ENCODE data around the gene SYCE3. TPM values are rescaled to one million over a fixed set of nuclear protein-coding genes. Genes with fewer than 3 reads are reported as not detected.

SYCE3 gene, protein sequence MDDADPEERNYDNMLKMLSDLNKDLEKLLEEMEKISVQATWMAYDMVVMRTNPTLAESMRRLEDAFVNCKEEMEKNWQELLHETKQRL
- total RNA-seq = not detected

DNA sequence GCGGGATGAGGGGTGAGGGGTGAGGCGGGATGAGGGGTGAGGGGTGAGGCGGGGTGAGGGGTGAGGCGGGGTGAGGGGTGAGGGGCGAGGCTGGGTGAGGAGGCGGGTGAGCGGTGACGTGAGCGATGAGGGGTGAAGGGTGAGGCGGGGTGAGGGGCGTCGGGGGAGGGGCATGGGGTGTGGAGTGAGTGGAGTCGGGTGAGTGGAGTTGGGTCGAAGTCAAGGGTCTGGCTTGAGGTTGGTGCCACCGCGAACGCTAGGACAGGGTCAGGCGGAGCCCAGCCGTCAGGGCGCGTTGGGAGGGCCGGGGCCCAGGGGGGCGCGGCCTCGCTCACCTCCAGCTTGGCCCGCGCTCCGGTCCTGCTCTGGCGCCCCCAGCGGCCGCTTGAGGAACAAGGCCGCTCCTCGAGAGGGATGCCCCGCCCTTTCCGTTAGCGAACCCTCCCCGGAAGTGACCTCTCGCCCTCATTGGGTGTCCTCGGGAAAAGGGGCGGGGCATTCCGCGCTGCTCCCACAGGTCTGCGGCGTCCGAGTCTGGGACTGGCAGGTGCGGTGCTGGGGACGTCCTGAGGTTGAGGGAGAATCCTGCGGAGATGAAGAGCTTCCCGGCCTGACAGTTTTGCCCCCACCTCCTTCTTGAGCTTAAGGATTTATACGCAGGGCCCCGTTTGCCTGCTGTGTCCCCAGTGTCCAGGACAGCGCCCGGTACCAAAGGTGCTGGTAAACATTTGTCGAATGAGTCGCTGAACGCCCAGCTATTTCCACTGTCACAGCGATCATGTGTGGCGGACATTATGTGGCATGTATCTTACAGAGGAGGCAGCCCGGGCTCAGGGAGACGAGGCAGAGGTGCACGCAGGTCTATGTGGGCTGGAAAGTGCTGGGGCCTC lies at the start of gene SYCE3:
Gene SYCE3, minus strand, starts transcription at position 397 of the 890 bp plus-strand sequence. CDS start 6,514 bp downstream, outside the sequence.
- H3K27ac ChIP-seq = peak within 1 kb of the TSS; percentile 79 to 89
- DNase-seq (ENCODE audit: low spot score) = peak; percentile 96
- TF ChIP-seq, protein P1, sequence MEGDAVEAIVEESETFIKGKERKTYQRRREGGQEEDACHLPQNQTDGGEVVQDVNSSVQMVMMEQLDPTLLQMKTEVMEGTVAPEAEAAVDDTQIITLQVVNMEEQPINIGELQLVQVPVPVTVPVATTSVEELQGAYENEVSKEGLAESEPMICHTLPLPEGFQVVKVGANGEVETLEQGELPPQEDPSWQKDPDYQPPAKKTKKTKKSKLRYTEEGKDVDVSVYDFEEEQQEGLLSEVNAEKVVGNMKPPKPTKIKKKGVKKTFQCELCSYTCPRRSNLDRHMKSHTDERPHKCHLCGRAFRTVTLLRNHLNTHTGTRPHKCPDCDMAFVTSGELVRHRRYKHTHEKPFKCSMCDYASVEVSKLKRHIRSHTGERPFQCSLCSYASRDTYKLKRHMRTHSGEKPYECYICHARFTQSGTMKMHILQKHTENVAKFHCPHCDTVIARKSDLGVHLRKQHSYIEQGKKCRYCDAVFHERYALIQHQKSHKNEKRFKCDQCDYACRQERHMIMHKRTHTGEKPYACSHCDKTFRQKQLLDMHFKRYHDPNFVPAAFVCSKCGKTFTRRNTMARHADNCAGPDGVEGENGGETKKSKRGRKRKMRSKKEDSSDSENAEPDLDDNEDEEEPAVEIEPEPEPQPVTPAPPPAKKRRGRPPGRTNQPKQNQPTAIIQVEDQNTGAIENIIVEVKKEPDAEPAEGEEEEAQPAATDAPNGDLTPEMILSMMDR (IDR thresholded peaks at IDR 0.05) = peak; percentile 95 to 98

DNA sequence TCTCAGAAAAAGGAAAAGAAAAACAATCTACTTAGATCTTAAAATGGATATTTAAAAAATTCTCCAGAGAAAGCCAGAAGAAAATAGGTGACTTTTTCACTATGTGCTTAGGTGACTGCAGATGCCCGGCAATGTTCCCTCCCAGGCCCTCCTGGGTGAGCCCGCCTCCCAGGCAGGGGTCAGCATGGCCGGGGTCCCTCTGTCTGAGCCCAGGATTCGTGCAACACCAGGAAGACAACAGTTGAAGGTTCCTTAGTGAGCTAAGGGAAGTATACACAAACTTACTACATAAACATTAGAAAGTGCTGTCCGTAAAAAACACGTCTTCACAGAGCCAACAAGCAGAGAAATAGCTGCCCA lies 49.4 kb upstream of the SYCE3 start:
- Histone ChIP-seq H3K36me3 (no peaks in the 10 kb centered on the region), H3K27ac (no peak overlapping the region), H3K4me3 (no peak overlapping the region), H3K27me3 (no peaks in the 10 kb centered on the region), H3K4me1 (no peaks in the 10 kb centered on the region), H3K9me3 (no peaks in the 10 kb centered on the region)
- TF ChIP-seq, protein P1 (IDR thresholded peaks at IDR 0.05) = no peak
- no peak for DNase-seq (ENCODE audit: low spot score)

More for the DNA sequence above, at the start of gene SYCE3:
- Histone ChIP-seq H3K4me3 (peak within 1 kb of the TSS; percentile 49 to 64), H3K27me3 (no peaks in the 10 kb centered on the region), H3K36me3 (peaks cover 6% of the 10 kb centered on the region), H3K4me1 (peaks cover 0 to 10% of the 10 kb centered on the region in 2 donors), H3K9me3 (no peaks in the 10 kb centered on the region)

DNA sequence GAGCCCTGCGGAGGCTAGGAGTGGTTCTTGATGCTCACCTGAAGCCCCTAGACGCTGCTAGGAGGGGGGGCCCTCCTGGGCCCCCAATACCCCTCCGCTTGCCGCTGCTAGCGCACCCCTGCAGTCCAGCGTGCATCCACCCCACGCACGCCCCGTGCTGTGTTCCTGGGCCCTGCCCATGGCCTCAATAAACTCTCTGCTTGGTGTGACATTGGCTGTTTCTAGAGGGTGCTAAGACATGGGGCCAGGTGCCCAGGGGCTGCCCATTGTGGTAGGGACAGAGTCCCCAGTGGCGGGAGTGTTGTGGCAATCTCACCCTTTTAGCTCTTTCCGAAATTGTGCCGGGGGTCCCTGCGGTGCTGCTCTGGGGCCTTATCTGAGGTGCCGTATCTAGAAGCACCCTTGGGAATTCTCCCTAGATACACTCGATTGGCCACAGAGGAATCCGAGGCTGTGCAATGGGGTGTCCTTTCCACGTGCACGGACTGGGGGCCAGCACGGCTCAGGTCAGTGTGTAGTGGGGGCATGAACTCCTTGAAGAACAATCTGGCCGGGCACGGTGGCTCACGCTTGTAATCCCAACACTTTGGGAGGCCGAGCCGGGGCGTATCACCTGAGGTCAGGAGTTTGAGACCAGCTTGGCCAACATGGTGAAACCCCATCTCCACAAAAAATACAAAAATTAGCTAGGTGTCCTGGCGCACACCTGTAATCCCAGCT lies 48.8 kb upstream of the SYCE3 start:
- TF ChIP-seq, protein P1 (IDR thresholded peaks at IDR 0.05) = no peak
- Histone ChIP-seq H3K27ac (no peak overlapping the region), H3K4me3 (no peak overlapping the region), H3K27me3 (no peaks in the 10 kb centered on the region), H3K36me3 (no peaks in the 10 kb centered on the region), H3K9me3 (no peaks in the 10 kb centered on the region), H3K4me1 (no peaks in the 10 kb centered on the region)
- DNase-seq (ENCODE audit: low spot score) = no peak

DNA sequence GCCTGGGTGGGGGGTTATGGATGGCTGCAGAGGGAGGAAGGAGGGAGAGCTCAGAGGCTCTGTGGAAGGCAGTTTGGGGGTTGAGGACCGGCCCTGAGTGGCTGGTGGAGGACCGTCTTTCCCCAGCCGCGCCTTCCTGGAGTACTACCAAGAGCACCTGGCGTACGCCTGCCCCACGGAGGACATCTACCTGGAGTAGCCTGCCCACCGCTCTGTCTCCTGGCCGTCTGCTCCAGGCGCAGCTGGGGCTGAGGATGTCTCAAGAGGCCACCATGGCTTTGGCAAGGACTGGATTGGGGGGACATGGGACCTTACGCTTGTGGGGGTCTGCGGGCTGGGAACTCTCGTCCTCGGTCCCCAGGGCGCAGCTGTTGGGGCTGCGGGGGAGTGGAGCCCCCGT lies 47.9 kb upstream of the SYCE3 start:
- Histone ChIP-seq H3K9me3 (no peaks in the 10 kb centered on the region), H3K36me3 (no peaks in the 10 kb centered on the region), H3K27me3 (no peaks in the 10 kb centered on the region), H3K4me1 (no peaks in the 10 kb centered on the region), H3K4me3 (no peak overlapping the region), H3K27ac (no peak overlapping the region)
- TF ChIP-seq, protein P1 (IDR thresholded peaks at IDR 0.05) = no peak
- DNase-seq (ENCODE audit: low spot score) = no peak

DNA sequence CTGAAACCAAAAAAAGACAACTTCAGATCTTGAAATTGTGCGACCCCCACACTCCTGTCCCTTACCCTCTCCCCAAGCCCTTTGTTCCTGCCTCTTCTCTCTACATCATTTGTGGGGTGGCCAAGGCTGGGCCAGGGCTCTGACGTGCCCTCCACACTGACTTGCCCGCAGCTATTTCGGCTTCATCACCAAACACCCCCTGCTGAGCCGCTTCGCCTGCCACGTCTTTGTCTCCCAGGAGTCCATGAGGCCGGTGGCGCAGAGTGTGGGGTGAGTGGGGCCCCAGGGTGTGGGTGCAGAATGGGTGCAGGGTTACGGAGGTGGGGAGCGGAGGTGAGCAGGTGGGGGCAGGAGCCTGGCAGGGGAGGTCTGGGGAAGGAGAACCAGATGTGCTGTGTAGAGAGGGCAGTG lies 47.3 kb upstream of the SYCE3 start:
- H3K9me3 ChIP-seq = no peaks in the 10 kb centered on the region
- H3K27ac ChIP-seq = no peak overlapping the region
- no peaks in the 10 kb centered on the region for H3K27me3 ChIP-seq
- DNase-seq (ENCODE audit: low spot score) = no peak
- TF ChIP-seq, protein P1 (IDR thresholded peaks at IDR 0.05) = no peak
- no peaks in the 10 kb centered on the region for H3K36me3 ChIP-seq
- no peak overlapping the region for H3K4me3 ChIP-seq
- no peaks in the 10 kb centered on the region for H3K4me1 ChIP-seq

Measured in right atrium auricular region (tissue), 2 donors.